GM10248 (cell line): ENCODE data around the gene PDK2.

Experiments used
- CTCF ChIA-PET: fragments of 300-600 bp; sonication (Branson Sonifier 250); formaldehyde crosslinking; extraction: SDS; loops from one replicate; lab custom pipeline; 2021; ENCODE audit warnings: antibody characterized with exemption; lab: Yijun Ruan, JAX
- POLR2A ChIA-PET: fragments of 350-650 bp; sonication (Branson Sonifier 250); formaldehyde crosslinking; extraction: SDS; loops from one replicate; lab custom pipeline; 2020; ENCODE audit warnings: antibody characterized with exemption; lab: Yijun Ruan, JAX
- DNase-seq: peaks from one replicate; pipeline ENCODE4 v3.0.0; 2012; ENCODE audit errors: extremely low spot score
- TF ChIP-seq, protein P1 (sequence below): IDR thresholded peaks from 2 replicates; pipeline ENCODE4 v1.5.1; 2012; ENCODE audit warnings: mild to moderate bottlenecking, low read depth; ENCODE audit errors: extremely low read depth, missing control alignments, control extremely low read depth

The PDK2 gene

GRCh38 chr17:50150354-50151040 lies 55.3 kb downstream of the PDK2 start, which contains the start of gene PPP1R9B:
TSS of gene PPP1R9B (minus strand) at chr17:50150677. CDS start at chr17:50150513, 164 bp downstream.
- TF ChIP-seq, protein P1, sequence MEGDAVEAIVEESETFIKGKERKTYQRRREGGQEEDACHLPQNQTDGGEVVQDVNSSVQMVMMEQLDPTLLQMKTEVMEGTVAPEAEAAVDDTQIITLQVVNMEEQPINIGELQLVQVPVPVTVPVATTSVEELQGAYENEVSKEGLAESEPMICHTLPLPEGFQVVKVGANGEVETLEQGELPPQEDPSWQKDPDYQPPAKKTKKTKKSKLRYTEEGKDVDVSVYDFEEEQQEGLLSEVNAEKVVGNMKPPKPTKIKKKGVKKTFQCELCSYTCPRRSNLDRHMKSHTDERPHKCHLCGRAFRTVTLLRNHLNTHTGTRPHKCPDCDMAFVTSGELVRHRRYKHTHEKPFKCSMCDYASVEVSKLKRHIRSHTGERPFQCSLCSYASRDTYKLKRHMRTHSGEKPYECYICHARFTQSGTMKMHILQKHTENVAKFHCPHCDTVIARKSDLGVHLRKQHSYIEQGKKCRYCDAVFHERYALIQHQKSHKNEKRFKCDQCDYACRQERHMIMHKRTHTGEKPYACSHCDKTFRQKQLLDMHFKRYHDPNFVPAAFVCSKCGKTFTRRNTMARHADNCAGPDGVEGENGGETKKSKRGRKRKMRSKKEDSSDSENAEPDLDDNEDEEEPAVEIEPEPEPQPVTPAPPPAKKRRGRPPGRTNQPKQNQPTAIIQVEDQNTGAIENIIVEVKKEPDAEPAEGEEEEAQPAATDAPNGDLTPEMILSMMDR, result no peak
- no peak for DNase-seq
- ChIA-PET POLR2A (interaction anchor here (1.7 kb wide), 1 partner anchor 11 kb away, joined by 4 read pairs; no protein-coding TSS in a partner anchor), CTCF (interaction anchor here (0.8 to 10.7 kb wide), 4 partner anchors 11 to 142 kb away, joined by 3 to 96 read pairs (median 30); no protein-coding TSS in a partner anchor)

GRCh38 chr17:50151041-50151936 lies 56.1 kb downstream of the PDK2 start:
- DNase-seq, result peak; percentile 94
- ChIA-PET POLR2A (interaction anchor here (1.0 to 1.7 kb wide), 2 partner anchors 8 to 10 kb away, joined by 3 to 4 read pairs; no protein-coding TSS in a partner anchor), CTCF (interaction anchor here (0.9 to 10.7 kb wide), 11 partner anchors 10 to 49 kb away, joined by 3 to 96 read pairs (median 5); no protein-coding TSS in a partner anchor)
- TF ChIP-seq, protein P1, result peak; percentile 40

- DNase-seq, result peak; percentile 70
- CTCF ChIA-PET, result interaction anchor here (0.8 to 10.7 kb wide), 16 partner anchors 9 to 245 kb away, joined by 3 to 96 read pairs (median 4); partner anchors contain the start of genes LRRC59 and TMEM92
- POLR2A ChIA-PET, result interaction anchor here (1.0 to 1.7 kb wide), 2 partner anchors 9 kb away, joined by 3 to 4 read pairs; no protein-coding TSS in a partner anchor
- TF ChIP-seq, protein P1, result no peak
These were observed 56.9 kb downstream of the PDK2 start for GRCh38 chr17:50151937-50152547.

- ChIA-PET POLR2A (no interaction called here), CTCF (interaction anchor here (0.8 to 10.7 kb wide), 12 partner anchors 9 to 245 kb away, joined by 3 to 96 read pairs (median 5); partner anchors contain the start of genes LRRC59 and TMEM92)
- DNase-seq, result no peak
- TF ChIP-seq, protein P1, result no peak
These were observed 57.6 kb downstream of the PDK2 start for GRCh38 chr17:50152736-50153135.

GRCh38 chr17:50153650-50154575 lies 58.8 kb downstream of the PDK2 start:
- no peak for DNase-seq
- CTCF ChIA-PET, result interaction anchor here (0.7 to 6.7 kb wide), 9 partner anchors 9 to 143 kb away, joined by 3 to 60 read pairs (median 4); no protein-coding TSS in a partner anchor
- POLR2A ChIA-PET, result no interaction called here
- TF ChIP-seq, protein P1, result no peak
